Fibroblast of pulmonary artery (primary cell): ENCODE results near the gene SLC29A4.
A peak's percentile ranks its signal among the peaks of the same experiment; 100 is the strongest.
"Not testable (repeated sequence)": the region's sequence is repeated elsewhere in the genome, so short reads cannot be mapped to it uniquely, and the experiment has no call there.

Experiments
- DNase-seq: peaks from one replicate; pipeline ENCODE4 v3.0.0-alpha.2; 2010; ENCODE audit warnings: low read depth
- H3K4me3 ChIP-seq: replicated peaks from 2 replicates; pipeline ENCODE4 v1.5.1; 2011; ENCODE audit warnings: low read depth, mild to moderate bottlenecking, control low read depth, low read length, moderate library complexity
- CTCF ChIP-seq: IDR thresholded peaks from 2 replicates; pipeline ENCODE4 v1.5.1; 2011; ENCODE audit warnings: mild to moderate bottlenecking, control low read depth, low read length, inconsistent platforms; ENCODE audit errors: missing control alignments

SLC29A4 gene

GRCh38 chr7:5274441-5274840 is 8.3 kb upstream of the SLC29A4 start:
- TF ChIP-seq CTCF = no peak

GRCh38 chr7:5274985-5275431 is 7.7 kb upstream of the SLC29A4 start:
- not testable (repeated sequence) for H3K4me3 ChIP-seq
- peak; percentile 29 for DNase-seq

More at GRCh38 chr7:5274441-5274840, 8.3 kb upstream of the SLC29A4 start:
- no peak overlapping the region for H3K4me3 ChIP-seq
- no peak for DNase-seq

- not testable (repeated sequence) for H3K4me3 ChIP-seq, DNase-seq
These were observed 7.2 kb upstream of the SLC29A4 start for GRCh38 chr7:5275510-5275909.

- not testable (repeated sequence) for DNase-seq, H3K4me3 ChIP-seq
These were observed 6.6 kb upstream of the SLC29A4 start for GRCh38 chr7:5276123-5276522.

GRCh38 chr7:5276611-5277010 is 6.1 kb upstream of the SLC29A4 start:
- DNase-seq = no peak
- no peak for TF ChIP-seq CTCF

GRCh38 chr7:5278766-5279165 is 4.0 kb upstream of the SLC29A4 start:
- no peak for DNase-seq
- TF ChIP-seq CTCF = no peak
- no peak overlapping the region for H3K4me3 ChIP-seq

More at GRCh38 chr7:5276611-5277010, 6.1 kb upstream of the SLC29A4 start:
- no peak overlapping the region for H3K4me3 ChIP-seq

GRCh38 chr7:5279734-5280133 is 3.0 kb upstream of the SLC29A4 start:
- TF ChIP-seq CTCF = no peak
- H3K4me3 ChIP-seq = no peak overlapping the region
- no peak for DNase-seq

GRCh38 chr7:5281598-5282500 is 894 bp upstream of the SLC29A4 start:
- H3K4me3 ChIP-seq, DNase-seq: not testable (repeated sequence)

- peak overlapping the region; percentile 35 for H3K4me3 ChIP-seq
- DNase-seq = no peak
These were observed 919 bp downstream of the SLC29A4 start for GRCh38 chr7:5283421-5284303.

More at GRCh38 chr7:5283421-5284303, 919 bp downstream of the SLC29A4 start:
- TF ChIP-seq CTCF = no peak
